Breast epithelium (tissue), 4 donors: ENCODE results near the gene ADARB2. TPM values are rescaled to one million over a fixed set of nuclear protein-coding genes. Genes with fewer than 3 reads are reported as not detected.

Source experiments
- DNase-seq, 2 donors: peaks; one replicate each; pipeline ENCODE4 v3.0.0-alpha.2; 2019; ENCODE audit warnings: low spot score in 2 of 2
- H3K27ac ChIP-seq, 2 donors: fragments of 200-600 bp; sonication (generic) in 1 of 2; one replicate each; pipeline ENCODE4 v1.5.1; 2016 to 2019; ENCODE audit warnings: mild to moderate bottlenecking in 1 of 2
- H3K27me3 ChIP-seq, 2 donors: fragments of 200-600 bp; sonication (generic) in 1 of 2; one replicate each; pipeline versions ENCODE4 v1.5.1 to v1.6.0; 2017 to 2019; ENCODE audit warnings: control low read depth in 1 of 2, mild to moderate bottlenecking in 1 of 2
- H3K36me3 ChIP-seq: fragments of 200-600 bp; one replicate; pipeline ENCODE4 v1.5.1; 2019
- H3K4me1 ChIP-seq, 2 donors: fragments of 200-600 bp; sonication (generic); one replicate each; pipeline ENCODE4 v1.5.1; 2016 to 2019; ENCODE audit warnings: control low read depth in 1 of 2
- H3K4me3 ChIP-seq, 3 donors: fragments of 200-600 bp; sonication (generic); 1 replicate in 2 of 3; 2 replicates in 1 of 3; pipeline ENCODE4 v1.5.1; 2016 to 2019; ENCODE audit warnings: mild to moderate bottlenecking in 3 of 3, moderate library complexity in 2 of 3
- H3K9me3 ChIP-seq, 2 donors: fragments of 200-600 bp; sonication (generic) in 1 of 2; one replicate each; pipeline ENCODE4 v1.5.1; 2016 to 2019; ENCODE audit warnings: control low read depth in 1 of 2
- POLR2A ChIP-seq: fragments of 450-650 bp; IDR thresholded peaks from one replicate; pipeline ENCODE4 v1.6.1; 2016; ENCODE audit warnings: antibody characterized with exemption, mild to moderate bottlenecking, moderate library complexity
- POLR2AphosphoS5 ChIP-seq, 3 donors: sonication (generic); formaldehyde crosslinking; IDR thresholded peaks; one replicate each; pipeline ENCODE4 v1.6.1; 2017; ENCODE audit warnings: antibody characterized with exemption in 3 of 3
- intact Hi-C: fragments of 100-400 bp; cut with DNase I; formaldehyde crosslinking; loops from one replicate; pipeline ENCODE4 v1.15.1; 2023; ENCODE audit warnings: low total_unique reads
- total RNA-seq, 3 donors: library from RNA; depleted of rRNA; stranded (reverse); fragments of >200 nt; gene quantifications; one replicate each; pipeline ENCODE4 v1.1.0, GENCODE V29; 2016
- TF ChIP-seq, protein P1 (sequence below), 3 donors: fragments of 450-650 bp; IDR thresholded peaks; one replicate each; pipeline ENCODE4 v1.5.1; 2016 to 2017; ENCODE audit warnings: antibody characterized with exemption in 3 of 3, mild to moderate bottlenecking in 3 of 3, moderate library complexity in 3 of 3

ADARB2 gene
- total RNA-seq, 3 donors from 2014 or later, result 0.32 to 3.9 (median 2.0) TPM

DNA sequence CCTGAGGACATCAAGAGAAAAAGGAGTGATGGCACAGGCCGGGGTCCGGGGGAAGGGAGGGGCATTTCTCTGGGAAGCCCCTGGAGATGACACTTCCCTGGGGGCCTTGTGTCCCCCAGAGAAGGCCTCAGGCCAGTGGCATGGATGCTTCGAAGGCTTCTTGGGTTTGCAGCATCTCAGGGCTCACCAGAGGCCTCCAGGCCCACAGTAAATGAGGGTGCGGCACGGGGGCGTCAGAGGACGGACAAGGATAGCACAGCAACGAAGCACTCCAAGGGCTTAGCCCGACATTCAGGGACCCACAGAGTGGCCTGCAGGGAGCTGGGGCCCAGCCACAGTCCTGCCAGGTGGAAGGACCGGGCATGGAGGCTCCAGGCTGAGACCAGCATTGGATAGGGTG, 71.6 kb downstream of the ADARB2 start:
- intact Hi-C loops, result no loop called here
- Histone ChIP-seq H3K27me3 (peaks cover 0 to 11% of the 10 kb centered on the region in 2 donors), H3K9me3 (peaks cover 0 to 3% of the 10 kb centered on the region in 2 donors), H3K36me3 (no peaks in the 10 kb centered on the region), H3K4me1 (no peaks in the 10 kb centered on the region), H3K4me3 (no peak overlapping the region), H3K27ac (no peak overlapping the region)
- DNase-seq, result no peak
- TF ChIP-seq POLR2A (no peak), POLR2AphosphoS5 (IDR thresholded peaks at IDR 0.05) (no peak)
- TF ChIP-seq, protein P1, sequence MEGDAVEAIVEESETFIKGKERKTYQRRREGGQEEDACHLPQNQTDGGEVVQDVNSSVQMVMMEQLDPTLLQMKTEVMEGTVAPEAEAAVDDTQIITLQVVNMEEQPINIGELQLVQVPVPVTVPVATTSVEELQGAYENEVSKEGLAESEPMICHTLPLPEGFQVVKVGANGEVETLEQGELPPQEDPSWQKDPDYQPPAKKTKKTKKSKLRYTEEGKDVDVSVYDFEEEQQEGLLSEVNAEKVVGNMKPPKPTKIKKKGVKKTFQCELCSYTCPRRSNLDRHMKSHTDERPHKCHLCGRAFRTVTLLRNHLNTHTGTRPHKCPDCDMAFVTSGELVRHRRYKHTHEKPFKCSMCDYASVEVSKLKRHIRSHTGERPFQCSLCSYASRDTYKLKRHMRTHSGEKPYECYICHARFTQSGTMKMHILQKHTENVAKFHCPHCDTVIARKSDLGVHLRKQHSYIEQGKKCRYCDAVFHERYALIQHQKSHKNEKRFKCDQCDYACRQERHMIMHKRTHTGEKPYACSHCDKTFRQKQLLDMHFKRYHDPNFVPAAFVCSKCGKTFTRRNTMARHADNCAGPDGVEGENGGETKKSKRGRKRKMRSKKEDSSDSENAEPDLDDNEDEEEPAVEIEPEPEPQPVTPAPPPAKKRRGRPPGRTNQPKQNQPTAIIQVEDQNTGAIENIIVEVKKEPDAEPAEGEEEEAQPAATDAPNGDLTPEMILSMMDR (IDR thresholded peaks at IDR 0.05), result no peak

DNA sequence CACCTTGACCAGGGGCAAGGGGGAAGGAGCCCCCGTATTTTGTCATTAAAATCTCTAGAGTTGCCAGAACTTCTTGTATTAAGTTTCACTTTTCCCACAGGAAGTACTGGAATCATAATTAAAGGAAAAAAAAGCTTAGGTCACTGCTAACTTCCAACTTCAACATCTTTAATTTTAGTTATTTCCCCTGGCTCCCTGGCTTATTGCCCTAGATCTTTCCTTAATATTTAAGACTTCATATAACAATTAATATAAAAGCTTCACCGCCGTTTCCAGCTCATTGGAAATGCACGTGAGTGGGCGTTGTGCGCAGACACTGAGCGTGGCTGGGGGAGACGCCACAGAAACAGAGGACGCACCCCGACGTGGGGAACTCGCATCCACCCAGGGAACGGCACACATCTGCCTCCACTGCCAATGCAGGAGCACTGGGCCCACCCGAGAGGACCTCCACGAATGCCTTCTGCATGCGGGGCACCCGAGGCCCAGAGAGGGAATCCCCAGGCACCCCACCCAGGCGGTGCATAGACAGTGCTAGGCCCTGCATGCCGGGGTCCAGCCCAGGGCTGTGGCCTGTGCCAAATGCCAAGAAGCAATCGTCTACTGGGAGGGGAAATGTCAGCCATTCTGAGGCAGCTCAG, 72.2 kb downstream of the ADARB2 start:
- peaks cover 0 to 11% of the 10 kb centered on the region in 2 donors for H3K27me3 ChIP-seq
- no peaks in the 10 kb centered on the region for H3K36me3 ChIP-seq
- H3K4me3 ChIP-seq, result no peak overlapping the region
- DNase-seq, result no peak
- peaks cover 0 to 3% of the 10 kb centered on the region in 2 donors for H3K9me3 ChIP-seq
- H3K4me1 ChIP-seq, result no peaks in the 10 kb centered on the region
- intact Hi-C loops, result no loop called here
- TF ChIP-seq, protein P1 (IDR thresholded peaks at IDR 0.05), result no peak
- TF ChIP-seq POLR2AphosphoS5 (IDR thresholded peaks at IDR 0.05) (no peak), POLR2A (no peak)
- no peak overlapping the region for H3K27ac ChIP-seq

DNA sequence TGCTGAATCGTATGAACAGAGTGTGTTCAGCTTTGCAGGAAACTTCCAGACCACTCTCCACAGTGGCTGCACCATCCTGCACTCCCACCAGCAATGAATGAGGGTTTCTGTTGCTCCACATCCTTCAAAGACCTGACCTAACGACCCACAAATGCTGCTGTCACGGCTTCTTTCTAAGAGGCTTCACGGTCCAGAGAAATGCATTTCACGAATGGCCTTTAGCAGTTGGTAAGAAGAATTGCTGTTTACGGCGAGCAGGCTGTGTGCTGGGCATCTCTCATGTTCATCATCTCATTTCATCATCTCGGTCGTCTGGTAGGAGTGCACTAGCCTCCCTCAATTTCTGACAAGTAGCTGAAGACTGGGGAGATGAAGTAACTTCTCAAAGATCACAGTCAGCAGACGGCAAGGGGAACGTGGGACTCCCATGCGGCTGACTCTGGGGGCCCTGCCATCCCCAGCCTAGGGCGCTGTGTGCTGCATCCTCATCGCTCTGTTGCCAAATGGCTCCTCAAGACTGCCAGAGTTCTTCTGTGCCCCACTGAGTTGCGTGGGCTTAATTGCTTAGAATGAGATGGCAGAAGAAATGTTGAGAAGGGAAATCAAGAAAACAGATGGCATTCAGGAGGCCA, 72.9 kb downstream of the ADARB2 start:
- DNase-seq, result no peak
- Histone ChIP-seq H3K27me3 (peaks cover 0 to 11% of the 10 kb centered on the region in 2 donors), H3K4me1 (no peaks in the 10 kb centered on the region), H3K9me3 (peaks cover 0 to 3% of the 10 kb centered on the region in 2 donors), H3K4me3 (no peak overlapping the region), H3K27ac (no peak overlapping the region), H3K36me3 (no peaks in the 10 kb centered on the region)
- TF ChIP-seq POLR2A (no peak), POLR2AphosphoS5 (IDR thresholded peaks at IDR 0.05) (no peak)
- TF ChIP-seq, protein P1 (IDR thresholded peaks at IDR 0.05), result no peak
- intact Hi-C loops, result no loop called here

DNA sequence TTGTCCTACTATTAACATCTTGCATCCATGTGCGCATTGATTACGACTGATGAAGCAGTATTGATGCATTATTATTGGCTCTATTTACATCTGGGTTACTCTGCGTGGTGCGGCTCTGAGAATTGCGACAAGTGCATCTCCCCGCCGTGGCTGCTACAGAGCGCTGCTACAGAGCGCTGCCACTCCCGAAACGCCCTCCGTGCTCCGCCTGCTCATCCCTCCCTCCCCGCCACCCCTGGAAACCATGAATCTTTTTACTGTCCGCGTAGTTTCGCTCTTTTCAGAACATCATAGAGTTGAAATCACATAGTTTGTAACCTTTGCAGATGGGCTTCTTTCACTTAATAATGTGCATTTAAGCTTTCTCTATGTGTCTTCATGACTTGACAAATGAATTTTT, 74.1 kb downstream of the ADARB2 start:
- no peak for DNase-seq
- Histone ChIP-seq H3K4me1 (no peaks in the 10 kb centered on the region), H3K27ac (no peak overlapping the region), H3K36me3 (no peaks in the 10 kb centered on the region), H3K9me3 (peaks cover 0 to 3% of the 10 kb centered on the region in 2 donors), H3K27me3 (peaks cover 0 to 11% of the 10 kb centered on the region in 2 donors), H3K4me3 (no peak overlapping the region)
- TF ChIP-seq, protein P1 (IDR thresholded peaks at IDR 0.05), result no peak
- no peak for TF ChIP-seq POLR2A
- TF ChIP-seq POLR2AphosphoS5 (IDR thresholded peaks at IDR 0.05), result no peak
- intact Hi-C loops, result no loop called here

DNA sequence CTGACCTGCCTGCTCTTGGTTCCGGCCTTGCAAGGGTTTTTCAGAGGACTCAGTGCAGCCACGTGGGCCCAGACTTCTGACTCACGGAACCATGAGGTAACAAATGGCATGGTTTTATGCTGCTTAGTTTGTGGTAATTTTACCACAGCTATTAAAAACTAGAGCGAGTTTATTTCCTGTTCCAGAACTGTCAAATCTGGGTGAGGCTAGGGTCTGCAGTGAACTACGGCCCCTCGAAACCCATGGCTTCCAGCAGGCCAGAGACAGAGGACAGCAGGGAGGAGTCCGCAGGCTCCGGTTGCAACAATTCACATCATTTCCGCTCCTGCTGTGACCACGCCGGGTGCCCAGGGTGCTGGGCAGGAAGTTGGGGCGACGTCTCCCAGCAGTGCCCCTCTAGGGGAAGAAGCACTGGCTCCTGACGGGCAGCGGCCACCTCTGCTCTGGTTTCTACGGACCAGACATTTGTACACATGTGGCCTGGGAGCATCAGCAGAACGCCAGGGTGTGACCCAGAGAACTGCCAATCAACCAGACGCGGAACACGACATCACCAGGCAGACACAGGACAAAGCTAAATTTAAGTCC, 74.8 kb downstream of the ADARB2 start:
- H3K36me3 ChIP-seq, result no peaks in the 10 kb centered on the region
- peaks cover 0 to 3% of the 10 kb centered on the region in 2 donors for H3K9me3 ChIP-seq
- peaks cover 0 to 11% of the 10 kb centered on the region in 2 donors for H3K27me3 ChIP-seq
- DNase-seq, result no peak
- TF ChIP-seq POLR2AphosphoS5 (IDR thresholded peaks at IDR 0.05), result no peak
- TF ChIP-seq POLR2A, result no peak
- TF ChIP-seq, protein P1 (IDR thresholded peaks at IDR 0.05), result no peak
- intact Hi-C loops, result no loop called here
- no peak overlapping the region for H3K4me3 ChIP-seq
- H3K4me1 ChIP-seq, result no peaks in the 10 kb centered on the region
- no peak overlapping the region for H3K27ac ChIP-seq
